ENCODE measurements around the gene CCDC149. TPM values are rescaled to one million over a fixed set of nuclear protein-coding genes. Genes with fewer than 3 reads are reported as not detected.
A peak's percentile ranks its signal among the peaks of the same experiment; 100 is the strongest.

CCDC149 gene
- total RNA-seq, 4 donors from 2014 or later, result 3.4 to 10.0 (median 7.7) TPM

GRCh38 chr4:24877868-24878635 is 34.8 kb downstream of the CCDC149 start:
- intact Hi-C loops (cut with DNase I; ENCODE audit: low total_unique reads), result no loop called here
- no peak for DNase-seq
- no peaks in the 10 kb centered on the region for H3K9me3 ChIP-seq
- H3K27me3 ChIP-seq, result no peaks in the 10 kb centered on the region
- H3K4me1 ChIP-seq, result no peaks in the 10 kb centered on the region
- TF ChIP-seq EP300 (IDR thresholded peaks at IDR 0.05; ENCODE audit: low read depth) (no peak), POLR2A (IDR thresholded peaks at IDR 0.05) (no peak), POLR2AphosphoS5 (IDR thresholded peaks at IDR 0.05) (no peak), CTCF (IDR thresholded peaks at IDR 0.05) (no peak)
- H3K4me3 ChIP-seq, result no peak overlapping the region
- in situ Hi-C loops (cut with MboI; ENCODE audit: low pct_ligation_motif_present in 1 of 4, low pct_unique_long_range_greater_than_20kb in 1 of 4, low sequenced_read_pairs in 3 of 4), result no loop called here
- WGBS, 2 donors (ENCODE audit: low coverage in 1 of 2), result 66 to 80% methylated on average over 9 of the region's 9 CpGs
- H3K36me3 ChIP-seq, result no peaks in the 10 kb centered on the region
- H3K27ac ChIP-seq, result peak overlapping the region in 3 of 4 donors; percentile 4 to 55 (median 36)

- intact Hi-C loops (cut with DNase I; ENCODE audit: low total_unique reads) (no loop called here), in situ Hi-C loops (cut with MboI; ENCODE audit: low pct_ligation_motif_present in 1 of 4, low pct_unique_long_range_greater_than_20kb in 1 of 4, low sequenced_read_pairs in 3 of 4) (no loop called here)
- WGBS, 2 donors (ENCODE audit: low coverage in 1 of 2), result 89 to 90% methylated on average over 6 of the region's 6 CpGs
- DNase-seq, result no peak
- Histone ChIP-seq H3K4me3 (no peak overlapping the region), H3K36me3 (no peaks in the 10 kb centered on the region), H3K27ac (no peak overlapping the region), H3K27me3 (no peaks in the 10 kb centered on the region), H3K9me3 (no peaks in the 10 kb centered on the region), H3K4me1 (no peaks in the 10 kb centered on the region)
- TF ChIP-seq POLR2A (IDR thresholded peaks at IDR 0.05) (no peak), POLR2AphosphoS5 (IDR thresholded peaks at IDR 0.05) (no peak)
These were observed 36.4 kb downstream of the CCDC149 start for GRCh38 chr4:24876431-24876830.

GRCh38 chr4:24872720-24873119 is 40.1 kb downstream of the CCDC149 start:
- no peak overlapping the region for H3K27ac ChIP-seq
- in situ Hi-C loops (cut with MboI; ENCODE audit: low pct_ligation_motif_present in 1 of 4, low pct_unique_long_range_greater_than_20kb in 1 of 4, low sequenced_read_pairs in 3 of 4) (no loop called here), intact Hi-C loops (cut with DNase I; ENCODE audit: low total_unique reads) (no loop called here)
- no peaks in the 10 kb centered on the region for H3K36me3 ChIP-seq
- H3K9me3 ChIP-seq, result no peaks in the 10 kb centered on the region
- H3K4me1 ChIP-seq, result no peaks in the 10 kb centered on the region
- H3K4me3 ChIP-seq, result no peak overlapping the region
- WGBS, 2 donors (ENCODE audit: low coverage in 1 of 2), result 81% methylated on average over 2 of the region's 2 CpGs; no CpG with 5 or more reads in 1 of the 2 donors
- no peaks in the 10 kb centered on the region for H3K27me3 ChIP-seq
- no peak for TF ChIP-seq POLR2A (IDR thresholded peaks at IDR 0.05)
- no peak for TF ChIP-seq CTCF (IDR thresholded peaks at IDR 0.05)
- TF ChIP-seq POLR2AphosphoS5 (IDR thresholded peaks at IDR 0.05), result no peak
- TF ChIP-seq EP300 (IDR thresholded peaks at IDR 0.05; ENCODE audit: low read depth), result no peak
- DNase-seq, result no peak

GRCh38 chr4:24871210-24871609 is 41.6 kb downstream of the CCDC149 start:
- WGBS, 2 donors (ENCODE audit: low coverage in 1 of 2), result 45% methylated on average over 3 of the region's 3 CpGs; no CpG with 5 or more reads in 1 of the 2 donors
- intact Hi-C loops (cut with DNase I; ENCODE audit: low total_unique reads) (no loop called here), in situ Hi-C loops (cut with MboI; ENCODE audit: low pct_ligation_motif_present in 1 of 4, low pct_unique_long_range_greater_than_20kb in 1 of 4, low sequenced_read_pairs in 3 of 4) (no loop called here)
- Histone ChIP-seq H3K36me3 (peaks cover 0 to 4% (median 0%) of the 10 kb centered on the region in 4 donors), H3K4me1 (no peaks in the 10 kb centered on the region), H3K4me3 (no peak overlapping the region), H3K27ac (no peak overlapping the region), H3K27me3 (no peaks in the 10 kb centered on the region), H3K9me3 (no peaks in the 10 kb centered on the region)
- no peak for DNase-seq
- no peak for TF ChIP-seq POLR2AphosphoS5 (IDR thresholded peaks at IDR 0.05)
- no peak for TF ChIP-seq POLR2A (IDR thresholded peaks at IDR 0.05)
- no peak for TF ChIP-seq CTCF (IDR thresholded peaks at IDR 0.05)
- no peak for TF ChIP-seq EP300 (IDR thresholded peaks at IDR 0.05; ENCODE audit: low read depth)

Data from transverse colon (tissue), 4 donors.